Erythroblast (primary cell): ENCODE results near the gene KITLG.

Experiments used
- GATA1 ChIP-seq: IDR thresholded peaks from 2 replicates; pipeline ENCODE4 v1.6.1; 2011; ENCODE audit warnings: low read depth, mild to moderate bottlenecking, control low read depth, low read length, moderate library complexity
- POLR2A ChIP-seq: IDR thresholded peaks from 2 replicates; pipeline ENCODE4 v1.6.1; 2011; ENCODE audit warnings: mild to moderate bottlenecking, low read length

DNA sequence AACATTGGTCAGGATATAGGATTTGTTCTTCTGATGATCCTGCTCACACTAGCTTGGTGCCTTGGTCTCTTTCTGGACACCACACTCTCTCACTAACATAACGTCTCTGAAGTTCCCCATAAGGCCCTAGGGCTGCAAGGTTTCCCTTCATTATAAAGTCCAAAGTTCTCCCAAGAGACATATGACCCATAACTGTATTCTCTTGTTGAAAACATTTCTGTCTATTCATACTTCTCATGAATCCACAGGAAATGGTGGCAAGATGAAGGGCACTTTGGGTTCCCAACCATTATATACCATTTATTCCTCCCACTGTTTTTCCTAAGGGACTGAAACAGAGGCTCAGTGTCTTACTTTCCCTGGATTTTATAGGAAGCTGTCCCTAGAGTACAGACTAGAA is 37.1 kb upstream of the KITLG start:
- TF ChIP-seq POLR2A (no peak), GATA1 (no peak)
